Measurements from ENCODE around the gene DMRT1. TPM values are rescaled to one million over a fixed set of nuclear protein-coding genes. Genes with fewer than 3 reads are reported as not detected.

Gene DMRT1
- total RNA-seq, 1 donor from 2014 or later = not detected

DNA sequence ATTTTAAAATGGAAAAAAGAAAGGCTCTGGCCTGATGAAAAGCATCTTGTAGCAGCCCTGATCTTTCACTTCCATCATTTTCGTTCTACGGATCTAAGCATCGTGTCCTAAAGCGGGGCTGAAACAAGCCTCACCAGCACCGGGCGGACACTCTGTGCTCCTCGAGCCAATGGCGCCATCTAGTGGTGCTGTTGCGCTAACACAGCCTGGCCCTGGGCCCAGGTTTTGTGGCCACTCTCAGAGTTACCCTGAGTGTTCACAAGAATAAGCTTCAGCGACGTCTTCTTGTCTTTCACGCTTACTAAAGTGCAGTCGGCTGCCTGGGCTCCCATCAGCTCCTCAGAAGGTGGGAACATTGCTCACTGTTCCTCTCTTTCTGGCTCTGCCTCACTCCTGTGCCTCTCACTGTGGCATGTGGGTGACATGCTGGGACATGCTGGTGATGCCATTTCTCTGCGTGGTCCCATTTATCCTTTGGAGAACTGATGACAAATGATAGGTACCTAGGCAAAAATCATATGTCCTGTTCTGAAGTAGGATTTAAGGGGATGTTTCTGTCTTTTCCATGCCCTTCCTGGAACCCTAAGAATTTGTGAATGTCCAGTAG, 167.7 kb downstream of the DMRT1 start:
- TF ChIP-seq, protein P1, sequence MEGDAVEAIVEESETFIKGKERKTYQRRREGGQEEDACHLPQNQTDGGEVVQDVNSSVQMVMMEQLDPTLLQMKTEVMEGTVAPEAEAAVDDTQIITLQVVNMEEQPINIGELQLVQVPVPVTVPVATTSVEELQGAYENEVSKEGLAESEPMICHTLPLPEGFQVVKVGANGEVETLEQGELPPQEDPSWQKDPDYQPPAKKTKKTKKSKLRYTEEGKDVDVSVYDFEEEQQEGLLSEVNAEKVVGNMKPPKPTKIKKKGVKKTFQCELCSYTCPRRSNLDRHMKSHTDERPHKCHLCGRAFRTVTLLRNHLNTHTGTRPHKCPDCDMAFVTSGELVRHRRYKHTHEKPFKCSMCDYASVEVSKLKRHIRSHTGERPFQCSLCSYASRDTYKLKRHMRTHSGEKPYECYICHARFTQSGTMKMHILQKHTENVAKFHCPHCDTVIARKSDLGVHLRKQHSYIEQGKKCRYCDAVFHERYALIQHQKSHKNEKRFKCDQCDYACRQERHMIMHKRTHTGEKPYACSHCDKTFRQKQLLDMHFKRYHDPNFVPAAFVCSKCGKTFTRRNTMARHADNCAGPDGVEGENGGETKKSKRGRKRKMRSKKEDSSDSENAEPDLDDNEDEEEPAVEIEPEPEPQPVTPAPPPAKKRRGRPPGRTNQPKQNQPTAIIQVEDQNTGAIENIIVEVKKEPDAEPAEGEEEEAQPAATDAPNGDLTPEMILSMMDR (IDR thresholded peaks at IDR 0.05) = peak; percentile 92
- Mint-ChIP-seq H3K9me3 (ENCODE audit: low read depth) (no peaks in the 10 kb centered on the region), H3K27me3 (ENCODE audit: low read depth) (peaks cover 37% of the 10 kb centered on the region), H3K27ac (ENCODE audit: unreplicated experiment) (no peak overlapping the region), H3K4me3 (ENCODE audit: unreplicated experiment) (no peak overlapping the region), H3K36me3 (ENCODE audit: low read depth) (no peaks in the 10 kb centered on the region), H3K4me1 (ENCODE audit: low read depth) (peaks cover 3% of the 10 kb centered on the region)
- DNase-seq (ENCODE audit: low spot score) = no peak

DNA sequence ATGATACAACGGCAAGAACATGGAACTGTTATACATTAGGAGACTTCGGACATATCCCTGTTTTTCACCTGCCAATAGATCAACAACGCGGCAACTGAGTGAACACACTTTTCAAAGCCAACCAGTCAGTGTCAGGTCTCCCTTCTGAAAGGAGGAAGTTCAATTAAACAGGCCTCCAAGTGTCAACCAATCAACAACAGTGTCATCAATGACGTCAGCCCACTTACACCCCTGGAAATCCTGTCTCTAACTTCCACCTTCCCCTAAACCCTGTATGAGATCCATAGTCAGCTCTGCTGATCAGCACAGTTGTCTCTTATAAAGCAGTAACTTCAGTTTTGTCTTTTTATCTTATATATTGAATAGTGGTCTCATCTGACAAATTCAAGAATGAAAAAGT, 171.5 kb downstream of the DMRT1 start:
- H3K4me3 Mint-ChIP-seq (ENCODE audit: unreplicated experiment) = no peak overlapping the region
- no peaks in the 10 kb centered on the region for H3K9me3 Mint-ChIP-seq (ENCODE audit: low read depth)
- H3K27ac Mint-ChIP-seq (ENCODE audit: unreplicated experiment) = no peak overlapping the region
- H3K36me3 Mint-ChIP-seq (ENCODE audit: low read depth) = no peaks in the 10 kb centered on the region
- peaks cover 3% of the 10 kb centered on the region for H3K4me1 Mint-ChIP-seq (ENCODE audit: low read depth)
- TF ChIP-seq, protein P1 (IDR thresholded peaks at IDR 0.05) = no peak
- H3K27me3 Mint-ChIP-seq (ENCODE audit: low read depth) = peaks cover 50% of the 10 kb centered on the region
- DNase-seq (ENCODE audit: low spot score) = no peak

DNA sequence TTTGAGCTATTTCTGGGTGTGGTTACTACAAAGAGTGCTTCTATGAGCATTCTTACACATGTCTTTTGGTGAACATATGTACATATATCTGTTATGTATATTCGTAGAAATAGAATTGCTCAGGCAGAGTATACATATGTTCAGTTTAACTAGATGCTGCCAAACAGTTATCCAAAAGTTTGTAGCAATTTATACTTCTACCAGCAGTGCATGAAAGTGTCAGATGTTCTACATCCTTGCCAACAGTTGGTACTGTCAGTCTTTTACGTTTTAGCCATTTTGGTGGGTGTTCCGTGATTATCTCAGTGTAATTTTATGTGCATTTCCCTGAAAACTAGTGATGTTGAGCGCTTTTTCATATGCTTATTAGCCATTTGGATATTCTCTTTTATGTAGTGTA, 172.7 kb downstream of the DMRT1 start:
- Mint-ChIP-seq H3K36me3 (ENCODE audit: low read depth) (no peaks in the 10 kb centered on the region), H3K4me1 (ENCODE audit: low read depth) (peaks cover 2% of the 10 kb centered on the region), H3K9me3 (ENCODE audit: low read depth) (no peaks in the 10 kb centered on the region), H3K4me3 (ENCODE audit: unreplicated experiment) (no peak overlapping the region), H3K27ac (ENCODE audit: unreplicated experiment) (no peak overlapping the region), H3K27me3 (ENCODE audit: low read depth) (peaks cover 44% of the 10 kb centered on the region)
- DNase-seq (ENCODE audit: low spot score) = no peak
- TF ChIP-seq, protein P1 (IDR thresholded peaks at IDR 0.05) = no peak

DNA sequence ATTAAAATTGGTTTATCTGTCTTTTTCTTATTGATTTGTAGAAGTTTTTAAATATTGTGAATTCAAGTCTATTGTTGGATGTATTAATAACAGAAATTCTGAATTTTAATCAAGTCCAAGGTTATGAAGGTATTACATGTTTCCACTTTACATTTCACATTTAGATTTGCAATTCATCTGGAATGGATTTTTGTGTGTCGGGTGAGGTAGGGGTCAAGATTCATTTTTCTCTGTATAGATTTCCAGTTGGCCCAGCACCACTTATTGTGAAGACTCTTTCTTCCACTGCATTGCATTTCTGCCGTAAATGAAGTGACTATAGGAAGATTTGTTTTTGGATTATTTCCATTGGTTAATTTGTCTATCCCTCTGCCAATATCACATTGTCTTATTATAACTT, 173.1 kb downstream of the DMRT1 start:
- Mint-ChIP-seq H3K9me3 (ENCODE audit: low read depth) (no peaks in the 10 kb centered on the region), H3K36me3 (ENCODE audit: low read depth) (no peaks in the 10 kb centered on the region), H3K27ac (ENCODE audit: unreplicated experiment) (no peak overlapping the region), H3K27me3 (ENCODE audit: low read depth) (peaks cover 41% of the 10 kb centered on the region), H3K4me3 (ENCODE audit: unreplicated experiment) (no peak overlapping the region), H3K4me1 (ENCODE audit: low read depth) (no peaks in the 10 kb centered on the region)
- TF ChIP-seq, protein P1 (IDR thresholded peaks at IDR 0.05) = no peak
- DNase-seq (ENCODE audit: low spot score) = no peak

DNA sequence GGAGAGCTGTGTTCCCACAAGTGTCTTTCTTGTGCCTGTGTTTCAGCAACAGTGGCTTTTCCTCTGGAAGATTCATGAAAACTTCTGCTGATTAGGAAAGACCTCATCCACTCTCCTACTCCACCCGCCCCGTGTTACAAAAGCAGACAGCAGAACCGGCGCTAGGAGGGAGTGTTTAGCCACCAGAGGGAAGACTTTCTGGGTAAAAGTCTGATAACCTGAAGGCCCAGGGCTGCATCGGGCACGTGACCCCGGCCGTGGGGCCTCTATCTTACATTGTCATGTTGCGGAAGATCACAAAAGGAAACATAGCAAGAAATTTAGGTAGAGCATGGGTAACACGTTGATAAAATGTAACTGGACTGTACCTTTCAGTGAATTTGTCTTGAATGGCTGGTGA, 176.6 kb downstream of the DMRT1 start:
- no peak for DNase-seq (ENCODE audit: low spot score)
- H3K4me1 Mint-ChIP-seq (ENCODE audit: low read depth) = no peaks in the 10 kb centered on the region
- TF ChIP-seq, protein P1 (IDR thresholded peaks at IDR 0.05) = peak; percentile 45

More for the DNA sequence above, 176.6 kb downstream of the DMRT1 start:
- Mint-ChIP-seq H3K27me3 (ENCODE audit: low read depth) (peaks cover 24% of the 10 kb centered on the region), H3K4me3 (ENCODE audit: unreplicated experiment) (no peak overlapping the region), H3K9me3 (ENCODE audit: low read depth) (no peaks in the 10 kb centered on the region), H3K27ac (ENCODE audit: unreplicated experiment) (no peak overlapping the region), H3K36me3 (ENCODE audit: low read depth) (no peaks in the 10 kb centered on the region)

Other genes starting within 250 kb of the DMRT1 start
- gene DMRT3, start 135.0 kb downstream of the DMRT1 start, total RNA-seq = not detected in 3 replicates
- gene DMRT2, start 208.7 kb downstream of the DMRT1 start, total RNA-seq = not detected in 3 replicates